GM06990 (cell line): ENCODE data around the gene ETS1.

Experiments used
- DNase-seq: peaks from one replicate; pipeline ENCODE4 v3.0.0-alpha.2; 2011; ENCODE audit not compliant: insufficient read length; ENCODE audit errors: extremely low read depth
- H3K27me3 ChIP-seq: replicated peaks from 2 replicates; pipeline ENCODE4 v1.6.0; 2011; ENCODE audit warnings: low read length; ENCODE audit not compliant: control insufficient read depth, insufficient read depth
- H3K36me3 ChIP-seq: 2 replicates; pipeline ENCODE4 v1.5.1; 2011; ENCODE audit warnings: low read length; ENCODE audit not compliant: control insufficient read depth, insufficient read depth
- H3K4me3 ChIP-seq: replicated peaks from 2 replicates; pipeline ENCODE4 v1.5.1; 2011; ENCODE audit warnings: low read depth, mild to moderate bottlenecking, control low read depth, low read length
- CTCF ChIP-seq: IDR thresholded peaks from 2 replicates; pipeline ENCODE4 v1.5.1; 2011; ENCODE audit warnings: low read length, control low read depth, mild to moderate bottlenecking, inconsistent platforms; ENCODE audit not compliant: insufficient read depth, poor library complexity, severe bottlenecking

The ETS1 gene

GRCh38 chr11:128603003-128603696, 15.8 kb upstream of the ETS1 start:
- TF ChIP-seq CTCF = no peak
- no peak for DNase-seq

GRCh38 chr11:128599729-128600128, 12.4 kb upstream of the ETS1 start:
- H3K36me3 ChIP-seq = no peaks in the 10 kb centered on the region
- DNase-seq = no peak
- no peaks in the 10 kb centered on the region for H3K27me3 ChIP-seq
- no peak for TF ChIP-seq CTCF
- no peak overlapping the region for H3K4me3 ChIP-seq

More at GRCh38 chr11:128603003-128603696, 15.8 kb upstream of the ETS1 start:
- Histone ChIP-seq H3K36me3 (no peaks in the 10 kb centered on the region), H3K27me3 (no peaks in the 10 kb centered on the region), H3K4me3 (no peak overlapping the region)

- no peak for TF ChIP-seq CTCF
- no peaks in the 10 kb centered on the region for H3K27me3 ChIP-seq
- no peak overlapping the region for H3K4me3 ChIP-seq
- no peaks in the 10 kb centered on the region for H3K36me3 ChIP-seq
- DNase-seq = no peak
These were observed 11.3 kb upstream of the ETS1 start for GRCh38 chr11:128598506-128599150.

- TF ChIP-seq CTCF = no peak
- Histone ChIP-seq H3K36me3 (no peaks in the 10 kb centered on the region), H3K27me3 (no peaks in the 10 kb centered on the region), H3K4me3 (no peak overlapping the region)
- DNase-seq = no peak
These were observed 10.7 kb upstream of the ETS1 start for GRCh38 chr11:128598096-128598495.

GRCh38 chr11:128597209-128597608, 9.9 kb upstream of the ETS1 start:
- H3K36me3 ChIP-seq = no peaks in the 10 kb centered on the region
- H3K4me3 ChIP-seq = no peak overlapping the region
- TF ChIP-seq CTCF = no peak
- DNase-seq = no peak
- H3K27me3 ChIP-seq = no peaks in the 10 kb centered on the region
